HG03432 (cell line): ENCODE results near the gene FMNL2.

Source experiments
- ATAC-seq: cut with Tn5 transposase; IDR thresholded peaks from one replicate; pipeline ENCODE4 v1.9.1; 2021; ENCODE audit warnings: mild to moderate bottlenecking, moderate library complexity; ENCODE audit not compliant: unreplicated experiment

FMNL2 gene

GRCh38 chr2:152682663-152683062 lies 347.7 kb downstream of the FMNL2 start:
- no peak for ATAC-seq

- ATAC-seq = no peak
These were observed 348.4 kb downstream of the FMNL2 start for GRCh38 chr2:152683400-152683799.

GRCh38 chr2:152686321-152686720 lies 351.3 kb downstream of the FMNL2 start:
- no peak for ATAC-seq

GRCh38 chr2:152693033-152693432 lies 358.1 kb downstream of the FMNL2 start:
- ATAC-seq = peak; percentile 92

- ATAC-seq = peak; percentile 53
These were observed 359.2 kb downstream of the FMNL2 start for GRCh38 chr2:152694161-152694661.

GRCh38 chr2:152695763-152696162 lies 360.8 kb downstream of the FMNL2 start:
- ATAC-seq = no peak

- no peak for ATAC-seq
These were observed 361.5 kb downstream of the FMNL2 start for GRCh38 chr2:152696476-152696875.
